ENCODE data around the gene CHMP6.

Gene CHMP6

GRCh38 chr17:81036197-81036941 is 44.7 kb downstream of the CHMP6 start:
- Histone ChIP-seq H3K36me3 (ENCODE audit: control insufficient read depth in 5 of 5, insufficient read depth in 5 of 5, low read length in 5 of 5) (no peaks in the 10 kb centered on the region), H3K27me3 (ENCODE audit: control insufficient read depth in 5 of 5, insufficient read depth in 4 of 5, low read length in 5 of 5) (peaks cover 0 to 32% (median 3%) of the 10 kb centered on the region in 5 donors), H3K27ac (ENCODE audit: low read depth, low read length) (no peak overlapping the region), H3K4me1 (ENCODE audit: control insufficient read depth in 5 of 5, insufficient read depth in 5 of 5, low read length in 5 of 5) (peaks cover 7 to 79% (median 45%) of the 10 kb centered on the region in 5 donors), H3K9me3 (ENCODE audit: control insufficient read depth in 5 of 5, low read length in 5 of 5) (no peaks in the 10 kb centered on the region), H3K9ac (ENCODE audit: low read length in 5 of 5) (peak overlapping the region in 2 of 5 donors; percentile 4 to 69), H3K4me3 (ENCODE audit: low read depth in 1 of 5, low read length in 5 of 5) (peak overlapping the region in 4 of 5 donors; percentile 41 to 70 (median 64))

GRCh38 chr17:81037026-81037797 is 45.6 kb downstream of the CHMP6 start:
- H3K27ac ChIP-seq (ENCODE audit: low read depth, low read length): no peak overlapping the region
- no peaks in the 10 kb centered on the region for H3K9me3 ChIP-seq (ENCODE audit: control insufficient read depth in 5 of 5, low read length in 5 of 5)
- no peak overlapping the region for H3K9ac ChIP-seq (ENCODE audit: low read length in 5 of 5)
- peaks cover 7 to 71% (median 43%) of the 10 kb centered on the region in 5 donors for H3K4me1 ChIP-seq (ENCODE audit: control insufficient read depth in 5 of 5, insufficient read depth in 5 of 5, low read length in 5 of 5)
- no peaks in the 10 kb centered on the region for H3K36me3 ChIP-seq (ENCODE audit: control insufficient read depth in 5 of 5, insufficient read depth in 5 of 5, low read length in 5 of 5)
- peaks cover 0 to 32% (median 3%) of the 10 kb centered on the region in 5 donors for H3K27me3 ChIP-seq (ENCODE audit: control insufficient read depth in 5 of 5, insufficient read depth in 4 of 5, low read length in 5 of 5)
- H3K4me3 ChIP-seq (ENCODE audit: low read depth in 1 of 5, low read length in 5 of 5): peak overlapping the region in 3 of 5 donors; percentile 6 to 70 (median 68)

GRCh38 chr17:81037798-81038733 is 46.4 kb downstream of the CHMP6 start:
- Histone ChIP-seq H3K36me3 (ENCODE audit: control insufficient read depth in 5 of 5, insufficient read depth in 5 of 5, low read length in 5 of 5) (no peaks in the 10 kb centered on the region), H3K4me3 (ENCODE audit: low read depth in 1 of 5, low read length in 5 of 5) (no peak overlapping the region), H3K27me3 (ENCODE audit: control insufficient read depth in 5 of 5, insufficient read depth in 4 of 5, low read length in 5 of 5) (peaks cover 0 to 28% (median 3%) of the 10 kb centered on the region in 5 donors), H3K4me1 (ENCODE audit: control insufficient read depth in 5 of 5, insufficient read depth in 5 of 5, low read length in 5 of 5) (peaks cover 7 to 64% (median 35%) of the 10 kb centered on the region in 5 donors), H3K9ac (ENCODE audit: low read length in 5 of 5) (no peak overlapping the region), H3K27ac (ENCODE audit: low read depth, low read length) (no peak overlapping the region), H3K9me3 (ENCODE audit: control insufficient read depth in 5 of 5, low read length in 5 of 5) (no peaks in the 10 kb centered on the region)

- H3K9me3 ChIP-seq (ENCODE audit: control insufficient read depth in 5 of 5, low read length in 5 of 5): no peaks in the 10 kb centered on the region
- no peak overlapping the region for H3K4me3 ChIP-seq (ENCODE audit: low read depth in 1 of 5, low read length in 5 of 5)
- no peaks in the 10 kb centered on the region for H3K36me3 ChIP-seq (ENCODE audit: control insufficient read depth in 5 of 5, insufficient read depth in 5 of 5, low read length in 5 of 5)
- peaks cover 5 to 64% (median 34%) of the 10 kb centered on the region in 5 donors for H3K4me1 ChIP-seq (ENCODE audit: control insufficient read depth in 5 of 5, insufficient read depth in 5 of 5, low read length in 5 of 5)
- H3K9ac ChIP-seq (ENCODE audit: low read length in 5 of 5): no peak overlapping the region
- no peak overlapping the region for H3K27ac ChIP-seq (ENCODE audit: low read depth, low read length)
- H3K27me3 ChIP-seq (ENCODE audit: control insufficient read depth in 5 of 5, insufficient read depth in 4 of 5, low read length in 5 of 5): peaks cover 0 to 28% (median 3%) of the 10 kb centered on the region in 5 donors
Observed at GRCh38 chr17:81039096-81039495, 47.5 kb downstream of the CHMP6 start.

- H3K4me3 ChIP-seq (ENCODE audit: low read depth in 1 of 5, low read length in 5 of 5): no peak overlapping the region
- no peaks in the 10 kb centered on the region for H3K36me3 ChIP-seq (ENCODE audit: control insufficient read depth in 5 of 5, insufficient read depth in 5 of 5, low read length in 5 of 5)
- peaks cover 0 to 33% (median 3%) of the 10 kb centered on the region in 5 donors for H3K27me3 ChIP-seq (ENCODE audit: control insufficient read depth in 5 of 5, insufficient read depth in 4 of 5, low read length in 5 of 5)
- peaks cover 8 to 71% (median 41%) of the 10 kb centered on the region in 5 donors for H3K4me1 ChIP-seq (ENCODE audit: control insufficient read depth in 5 of 5, insufficient read depth in 5 of 5, low read length in 5 of 5)
- no peak overlapping the region for H3K27ac ChIP-seq (ENCODE audit: low read depth, low read length)
- no peak overlapping the region for H3K9ac ChIP-seq (ENCODE audit: low read length in 5 of 5)
- no peaks in the 10 kb centered on the region for H3K9me3 ChIP-seq (ENCODE audit: control insufficient read depth in 5 of 5, low read length in 5 of 5)
Observed at GRCh38 chr17:81039854-81040758, 48.5 kb downstream of the CHMP6 start.

- Histone ChIP-seq H3K4me1 (ENCODE audit: control insufficient read depth in 5 of 5, insufficient read depth in 5 of 5, low read length in 5 of 5) (peaks cover 9 to 76% (median 47%) of the 10 kb centered on the region in 5 donors), H3K36me3 (ENCODE audit: control insufficient read depth in 5 of 5, insufficient read depth in 5 of 5, low read length in 5 of 5) (no peaks in the 10 kb centered on the region), H3K27ac (ENCODE audit: low read depth, low read length) (no peak overlapping the region), H3K27me3 (ENCODE audit: control insufficient read depth in 5 of 5, insufficient read depth in 4 of 5, low read length in 5 of 5) (peaks cover 0 to 31% (median 3%) of the 10 kb centered on the region in 5 donors), H3K9me3 (ENCODE audit: control insufficient read depth in 5 of 5, low read length in 5 of 5) (no peaks in the 10 kb centered on the region), H3K4me3 (ENCODE audit: low read depth in 1 of 5, low read length in 5 of 5) (no peak overlapping the region), H3K9ac (ENCODE audit: low read length in 5 of 5) (no peak overlapping the region)
Observed at GRCh38 chr17:81040791-81041337, 49.2 kb downstream of the CHMP6 start.

GRCh38 chr17:81042606-81043005 is 51.0 kb downstream of the CHMP6 start:
- Histone ChIP-seq H3K9me3 (ENCODE audit: control insufficient read depth in 5 of 5, low read length in 5 of 5) (no peaks in the 10 kb centered on the region), H3K4me1 (ENCODE audit: control insufficient read depth in 5 of 5, insufficient read depth in 5 of 5, low read length in 5 of 5) (peaks cover 5 to 76% (median 48%) of the 10 kb centered on the region in 5 donors), H3K27ac (ENCODE audit: low read depth, low read length) (no peak overlapping the region), H3K27me3 (ENCODE audit: control insufficient read depth in 5 of 5, insufficient read depth in 4 of 5, low read length in 5 of 5) (peaks cover 3 to 20% (median 5%) of the 10 kb centered on the region in 5 donors), H3K9ac (ENCODE audit: low read length in 5 of 5) (no peak overlapping the region), H3K4me3 (ENCODE audit: low read depth in 1 of 5, low read length in 5 of 5) (no peak overlapping the region), H3K36me3 (ENCODE audit: control insufficient read depth in 5 of 5, insufficient read depth in 5 of 5, low read length in 5 of 5) (peaks cover 0 to 2% (median 0%) of the 10 kb centered on the region in 5 donors)

GRCh38 chr17:81043319-81043724 is 51.7 kb downstream of the CHMP6 start:
- H3K36me3 ChIP-seq (ENCODE audit: control insufficient read depth in 5 of 5, insufficient read depth in 5 of 5, low read length in 5 of 5): peaks cover 0 to 3% (median 0%) of the 10 kb centered on the region in 5 donors

More at GRCh38 chr17:81043319-81043724, 51.7 kb downstream of the CHMP6 start:
- Histone ChIP-seq H3K27me3 (ENCODE audit: control insufficient read depth in 5 of 5, insufficient read depth in 4 of 5, low read length in 5 of 5) (peaks cover 3 to 20% (median 7%) of the 10 kb centered on the region in 5 donors), H3K9ac (ENCODE audit: low read length in 5 of 5) (peak overlapping the region in 1 of 5 donors; percentile 35), H3K9me3 (ENCODE audit: control insufficient read depth in 5 of 5, low read length in 5 of 5) (no peaks in the 10 kb centered on the region), H3K4me3 (ENCODE audit: low read depth in 1 of 5, low read length in 5 of 5) (peak overlapping the region in 1 of 5 donors; percentile 31), H3K27ac (ENCODE audit: low read depth, low read length) (peak overlapping the region; percentile 57), H3K4me1 (ENCODE audit: control insufficient read depth in 5 of 5, insufficient read depth in 5 of 5, low read length in 5 of 5) (peaks cover 5 to 77% (median 52%) of the 10 kb centered on the region in 5 donors)
